HG02973 (cell line): ENCODE data around the gene SPHK1.

Source experiments
- ATAC-seq: cut with Tn5 transposase; IDR thresholded peaks from one replicate; pipeline ENCODE4 v1.9.1; 2021; ENCODE audit warnings: moderate library complexity; ENCODE audit not compliant: unreplicated experiment

The SPHK1 gene

GRCh38 chr17:76384987-76385891, 830 bp downstream of the SPHK1 start:
- ATAC-seq: no peak

- ATAC-seq: no peak
These were observed 1.7 kb downstream of the SPHK1 start for GRCh38 chr17:76385892-76386786.

GRCh38 chr17:76386966-76387765, 2.8 kb downstream of the SPHK1 start:
- no peak for ATAC-seq

- ATAC-seq: no peak
These were observed 4.8 kb downstream of the SPHK1 start for GRCh38 chr17:76388966-76389888.

GRCh38 chr17:76390003-76390421, 5.6 kb downstream of the SPHK1 start:
- no peak for ATAC-seq

- no peak for ATAC-seq
These were observed 6.8 kb downstream of the SPHK1 start for GRCh38 chr17:76391200-76391715.

GRCh38 chr17:76394166-76394565, 9.8 kb downstream of the SPHK1 start:
- ATAC-seq: no peak

- no peak for ATAC-seq
These were observed 11.6 kb downstream of the SPHK1 start for GRCh38 chr17:76395980-76396379.

- no peak for ATAC-seq
These were observed 12.8 kb downstream of the SPHK1 start for GRCh38 chr17:76397184-76397583.

GRCh38 chr17:76397687-76398522, 13.5 kb downstream of the SPHK1 start:
- ATAC-seq: no peak

- ATAC-seq: no peak
These were observed 14.2 kb downstream of the SPHK1 start for GRCh38 chr17:76398523-76399174.

GRCh38 chr17:76399175-76400172, 15.1 kb downstream of the SPHK1 start:
- no peak for ATAC-seq

- no peak for ATAC-seq
These were observed 18.3 kb downstream of the SPHK1 start for GRCh38 chr17:76402711-76403110.

GRCh38 chr17:76404256-76404655, 19.8 kb downstream of the SPHK1 start:
- no peak for ATAC-seq

- no peak for ATAC-seq
These were observed 20.7 kb downstream of the SPHK1 start for GRCh38 chr17:76404976-76405563.

- no peak for ATAC-seq
These were observed 21.2 kb downstream of the SPHK1 start for GRCh38 chr17:76405607-76405966.
